ENCODE results near the gene MRPL24.

MRPL24 gene

DNA sequence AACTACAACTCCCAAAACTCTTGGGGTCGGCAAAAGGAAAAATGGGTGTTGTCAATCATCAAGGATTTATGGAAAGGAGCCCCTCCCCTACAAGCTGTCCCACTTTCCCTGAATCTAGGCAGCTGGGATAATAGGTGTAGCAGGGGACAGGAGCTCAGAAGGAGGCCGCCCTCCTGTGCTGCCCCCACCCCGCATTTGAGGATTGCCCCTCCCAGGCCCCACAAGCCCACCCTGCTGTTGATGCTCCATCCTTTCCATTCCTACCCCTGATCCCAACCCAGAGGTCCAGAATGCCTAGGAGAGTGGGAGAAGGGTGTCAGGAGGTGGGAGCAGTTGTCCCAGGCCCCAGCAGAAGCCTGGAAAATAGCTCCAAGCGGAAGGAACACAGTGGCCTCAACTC lies 1.9 kb upstream of the MRPL24 start:
- DNase-seq = no peak

DNA sequence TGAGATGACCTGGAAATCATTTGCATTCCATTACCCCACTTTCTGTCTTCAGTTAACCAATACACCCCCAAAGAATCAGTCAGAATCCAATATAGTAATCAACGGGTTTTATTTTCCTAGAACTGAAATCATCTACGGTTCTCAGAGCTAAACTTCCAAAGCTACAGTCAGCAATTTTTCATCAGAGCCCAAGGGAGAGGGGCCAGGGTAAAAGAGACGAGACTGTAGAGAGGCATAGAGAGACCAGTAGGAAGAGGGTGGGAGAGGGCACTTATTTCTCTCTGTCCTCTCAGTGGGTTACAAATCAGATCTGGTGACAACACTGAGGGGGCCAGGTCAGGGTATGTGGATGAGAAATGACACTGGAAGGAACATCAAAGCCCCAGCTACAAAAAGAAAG lies 1.1 kb upstream of the MRPL24 start:
- DNase-seq = no peak

DNA sequence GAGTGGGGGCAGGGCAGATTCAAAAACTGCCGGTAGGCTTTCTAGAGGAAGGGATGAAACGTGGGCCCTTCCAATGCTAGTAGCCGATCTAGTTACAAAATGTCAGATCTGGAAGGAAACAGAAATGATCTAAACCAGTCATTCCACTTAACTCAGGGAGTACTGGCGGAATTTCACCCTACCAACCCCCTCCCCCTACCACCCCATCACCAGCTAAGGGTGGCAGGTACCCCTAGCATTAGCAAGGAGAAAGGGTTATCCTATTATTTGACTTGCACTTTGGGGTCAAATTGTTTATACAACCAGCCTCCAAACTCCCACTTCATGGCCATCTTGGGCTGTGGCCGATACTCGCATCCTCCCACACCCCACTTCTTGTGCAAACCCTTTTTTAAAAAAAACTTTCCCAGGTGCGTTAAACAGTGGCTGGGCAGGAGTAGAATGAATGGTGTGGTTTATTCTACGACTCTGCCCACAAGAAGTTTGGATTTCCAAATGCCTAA lies 644 bp upstream of the MRPL24 start:
- peak; percentile 42 for DNase-seq

DNA sequence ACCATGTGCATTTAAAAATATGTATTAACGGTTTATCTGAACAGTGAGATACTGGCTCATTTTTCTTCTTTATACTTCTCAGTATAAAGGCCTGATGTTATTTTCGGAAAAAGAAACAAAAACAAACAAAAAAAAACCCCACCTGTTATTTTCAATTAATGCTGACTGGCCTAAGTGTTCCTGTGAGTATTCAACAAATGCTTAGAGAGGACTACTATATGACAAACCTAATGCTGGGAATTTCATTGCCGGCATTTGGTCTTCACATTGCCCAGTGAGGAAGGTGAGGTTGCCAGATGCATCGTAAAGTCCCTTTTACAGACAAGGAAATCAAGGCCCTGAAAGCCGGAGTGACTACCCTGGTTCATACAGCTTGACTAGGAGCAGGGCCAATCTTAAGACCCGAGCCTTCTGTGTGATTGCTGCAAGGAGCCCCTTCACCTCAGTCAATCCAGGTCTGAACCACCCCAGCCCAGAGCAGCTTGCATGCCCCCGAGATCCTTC lies 599 bp downstream of the MRPL24 start:
- no peak for DNase-seq

DNA sequence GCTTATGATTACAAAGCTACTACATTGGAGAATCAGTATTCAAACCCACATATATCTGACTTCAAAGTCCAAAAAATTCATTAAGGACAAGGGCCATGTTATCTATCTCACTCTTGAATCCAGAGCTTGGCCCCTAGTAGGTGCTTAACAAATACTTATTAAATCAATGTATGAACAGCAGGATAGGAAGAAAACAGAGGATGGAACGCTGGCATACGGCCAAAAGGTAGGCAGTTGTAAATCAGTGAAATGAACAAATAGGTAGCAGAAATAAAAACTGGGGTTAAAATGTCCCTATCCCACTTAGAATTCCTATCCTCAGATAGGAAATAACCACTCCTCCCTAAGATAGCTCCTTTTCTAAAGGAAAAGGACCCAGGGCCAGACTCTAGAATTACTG lies 2.0 kb downstream of the MRPL24 start:
- DNase-seq = no peak

DNA sequence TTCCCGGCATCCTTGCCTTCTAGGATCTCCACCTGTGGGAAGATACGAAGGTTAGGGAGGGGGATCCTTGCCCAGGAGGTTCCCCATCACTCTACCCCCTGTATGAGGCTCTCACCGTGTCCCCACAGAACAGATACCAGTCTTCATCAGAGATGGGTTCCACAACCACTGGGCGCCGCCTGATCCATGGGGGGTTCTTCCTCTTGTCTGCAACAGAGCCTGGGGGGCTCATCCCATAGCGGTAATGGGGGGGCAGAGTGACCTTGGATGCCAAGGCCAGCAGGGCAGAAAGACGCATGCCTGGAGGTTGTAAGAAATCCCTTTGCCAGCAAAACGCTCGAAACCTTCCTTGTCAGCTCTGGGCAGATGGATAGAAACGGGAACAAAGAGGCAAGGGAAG lies 2.5 kb downstream of the MRPL24 start:
- no peak for DNase-seq

DNA sequence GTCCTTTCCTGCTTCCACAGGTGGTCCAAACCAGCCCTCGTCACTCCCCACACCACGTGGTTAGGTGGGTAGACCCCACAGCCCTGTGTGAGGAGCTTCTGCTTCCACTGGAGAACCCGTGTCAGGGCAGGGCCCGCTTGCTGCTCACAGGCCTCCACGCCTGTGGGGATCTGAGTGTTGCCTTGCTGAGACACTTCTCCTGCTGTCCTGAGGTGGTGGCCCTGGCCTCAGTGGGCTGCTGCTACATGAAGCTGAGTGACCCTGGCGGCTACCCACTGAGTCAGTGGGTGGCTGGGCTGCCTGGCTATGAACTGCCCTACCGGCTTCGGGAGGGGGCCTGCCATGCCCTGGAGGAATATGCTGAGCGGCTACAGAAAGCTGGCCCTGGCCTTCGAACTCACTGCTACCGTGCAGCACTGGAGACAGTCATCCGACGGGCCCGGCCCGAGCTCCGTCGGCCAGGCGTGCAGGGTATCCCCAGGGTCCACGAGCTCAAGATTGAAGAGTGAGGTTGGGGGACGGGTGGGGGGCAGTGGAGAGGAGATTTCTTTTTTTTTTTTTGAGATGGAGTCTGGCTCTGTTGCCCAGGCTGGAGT lies 6.8 kb downstream of the MRPL24 start:
- no peak for DNase-seq

DNA sequence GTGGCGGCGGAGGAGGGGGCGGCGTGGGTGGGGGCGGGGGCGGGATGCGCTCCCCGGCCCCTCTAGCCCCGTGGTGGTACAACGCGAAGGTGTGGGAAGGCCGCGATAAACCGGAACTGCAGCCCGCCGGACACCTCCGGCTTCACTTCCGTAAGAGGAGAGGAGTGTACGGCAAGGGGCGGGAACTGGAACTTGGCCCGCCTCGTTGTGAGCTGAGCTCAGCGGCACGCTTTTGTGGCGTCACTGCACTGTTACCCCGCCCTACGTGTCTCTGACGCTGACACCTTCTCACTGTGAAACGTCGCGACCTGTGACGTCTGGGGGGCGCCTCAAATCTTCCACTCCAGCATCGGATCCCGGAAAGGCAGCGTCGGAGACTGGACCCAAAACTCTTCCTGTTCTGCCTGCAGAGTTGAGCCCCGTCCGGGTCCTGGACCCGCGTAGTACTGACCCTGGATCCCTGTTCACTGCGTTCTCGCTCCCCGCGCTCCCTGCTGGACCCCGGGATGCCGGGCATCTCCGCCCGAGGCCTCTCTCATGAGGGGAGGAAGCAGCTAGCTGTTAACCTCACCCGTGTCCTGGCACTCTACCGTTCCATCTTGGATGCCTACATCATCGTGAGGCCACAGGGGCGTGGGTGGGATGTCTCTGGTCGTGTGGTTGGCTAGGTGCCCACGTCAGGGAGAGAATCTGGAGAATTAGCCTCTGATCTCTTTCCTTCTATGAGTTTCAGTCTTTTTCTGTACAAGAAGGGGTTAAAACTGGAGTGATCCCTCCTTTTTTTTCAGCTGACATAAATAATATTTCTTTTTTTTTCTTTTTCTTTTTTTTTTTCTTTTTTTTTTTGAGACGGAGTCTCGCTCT lies 12.1 kb downstream of the MRPL24 start, which contains the start of gene ISG20L2:
Gene ISG20L2, minus strand, starts transcription at position 168 of the 864 bp plus-strand sequence. CDS start 1,114 bp downstream, outside the sequence.
- DNase-seq = peak; percentile 96

DNA sequence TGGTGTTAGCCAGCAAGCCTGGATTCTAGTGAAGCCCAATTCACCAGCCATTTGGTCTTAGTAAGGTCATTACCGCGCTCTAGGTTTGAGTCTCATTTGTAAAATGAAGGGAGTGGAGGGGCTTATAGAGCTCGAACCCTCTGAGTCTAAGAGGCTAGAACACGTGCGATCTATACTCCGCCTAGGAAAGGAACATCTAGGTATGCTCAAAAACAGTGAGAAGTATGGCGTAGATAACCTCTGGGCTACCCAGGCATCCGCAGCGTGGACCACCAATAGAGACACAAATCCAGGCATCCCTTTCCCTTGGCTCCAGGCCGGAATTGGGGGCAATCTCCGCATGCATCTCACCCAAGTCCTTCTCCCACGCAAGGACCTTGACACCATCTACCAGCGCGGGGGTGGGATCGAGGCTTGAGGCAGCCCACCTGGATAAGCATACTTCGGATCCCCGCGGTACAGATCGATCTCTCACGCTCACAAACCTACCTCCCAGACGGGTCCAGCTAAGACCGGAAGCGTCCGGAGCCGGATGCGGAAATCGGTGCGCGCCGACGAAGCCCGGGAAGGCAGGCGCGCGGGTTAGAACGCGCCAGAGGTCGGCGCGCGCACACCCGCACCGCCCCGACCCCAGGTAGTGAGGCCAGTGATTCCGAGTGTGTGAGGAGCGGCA lies 12.8 kb downstream of the MRPL24 start, which contains the start of gene METTL25B:
Gene METTL25B, plus strand, starts transcription at position 544 of the 673 bp plus-strand sequence. CDS start 636 bp downstream, outside the sequence.
- peak; percentile 81 for DNase-seq

DNA sequence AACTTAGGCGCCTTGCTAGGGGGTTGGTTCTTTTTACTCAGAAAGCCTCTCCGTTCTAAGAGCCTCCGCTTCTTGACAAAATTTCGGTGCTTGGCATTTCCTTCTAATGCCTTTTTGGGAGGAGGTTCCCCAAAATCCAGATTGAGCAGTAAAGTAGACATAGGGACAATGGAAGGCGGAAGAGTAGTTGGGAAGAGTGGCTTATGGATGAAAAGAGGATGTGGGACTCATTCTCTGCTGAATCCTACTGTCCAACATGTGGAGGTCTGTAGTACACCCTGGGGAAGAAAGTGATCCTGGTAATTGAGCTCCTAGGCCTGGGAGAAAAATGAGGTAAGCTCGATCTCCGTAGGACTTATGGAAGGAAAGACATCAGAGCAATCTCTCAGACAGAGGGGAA lies 13.4 kb downstream of the MRPL24 start:
- no peak for DNase-seq

DNA sequence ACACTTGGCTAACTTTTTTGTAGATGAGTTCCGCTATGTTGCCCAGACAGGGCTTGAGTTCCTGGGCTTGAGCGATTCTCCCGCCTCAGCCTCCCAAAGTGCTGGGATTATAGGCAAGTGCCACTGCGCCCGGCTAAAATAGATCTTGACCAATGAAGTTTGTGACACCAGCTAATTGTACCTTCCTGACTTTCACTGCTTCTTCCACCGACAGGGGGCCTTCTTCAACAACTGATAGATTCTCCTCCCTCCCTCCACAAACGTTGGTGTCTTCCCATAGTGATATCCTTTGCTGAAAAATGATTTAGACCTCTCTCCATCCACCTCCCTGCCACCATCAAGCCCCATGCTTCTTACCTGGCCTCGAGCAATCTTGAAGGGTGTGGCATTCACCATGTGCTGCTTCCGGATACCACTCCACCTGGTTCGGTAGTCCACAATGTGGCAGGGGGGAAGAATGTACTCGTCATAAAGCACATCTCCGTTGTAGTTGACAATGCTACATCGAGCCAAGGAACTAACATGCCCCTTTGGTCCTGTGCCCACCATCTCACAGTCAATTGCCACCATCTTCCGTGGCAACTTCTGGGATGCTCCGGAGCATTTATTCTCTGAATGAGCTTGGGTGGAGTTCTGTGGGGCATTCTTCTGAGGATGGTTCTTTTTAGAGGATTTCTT lies 14.2 kb downstream of the MRPL24 start:
- peak; percentile 69 for DNase-seq

DNA sequence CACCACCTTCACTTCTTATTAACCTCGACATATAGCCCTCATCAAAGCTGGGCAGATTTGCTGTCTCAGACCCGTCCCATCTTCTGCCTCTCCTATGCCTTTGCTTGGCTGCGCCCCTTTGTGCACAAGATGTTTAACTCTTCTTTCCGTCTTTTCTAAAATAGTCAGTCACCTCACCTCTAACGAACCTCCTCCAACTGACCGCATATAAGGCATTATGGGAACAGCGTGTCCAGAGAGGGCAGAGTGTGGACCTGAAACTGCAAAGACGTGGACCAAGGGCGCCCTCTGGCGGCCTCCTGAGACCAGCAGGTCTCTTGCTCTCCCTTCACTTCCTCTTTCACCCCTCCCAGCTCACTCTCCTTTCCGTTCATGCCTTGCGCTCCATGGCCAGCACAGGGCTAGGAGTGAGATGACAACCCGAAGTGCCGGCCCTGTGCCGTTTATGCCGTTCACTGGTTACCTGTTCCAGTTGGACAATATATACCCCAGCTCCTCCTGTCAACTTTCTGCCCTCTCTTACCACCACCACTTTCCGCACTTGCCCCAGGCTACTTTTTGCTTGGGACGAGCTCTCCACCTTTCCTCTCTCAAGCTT lies 15.1 kb downstream of the MRPL24 start:
- peak; percentile 80 for DNase-seq

DNA sequence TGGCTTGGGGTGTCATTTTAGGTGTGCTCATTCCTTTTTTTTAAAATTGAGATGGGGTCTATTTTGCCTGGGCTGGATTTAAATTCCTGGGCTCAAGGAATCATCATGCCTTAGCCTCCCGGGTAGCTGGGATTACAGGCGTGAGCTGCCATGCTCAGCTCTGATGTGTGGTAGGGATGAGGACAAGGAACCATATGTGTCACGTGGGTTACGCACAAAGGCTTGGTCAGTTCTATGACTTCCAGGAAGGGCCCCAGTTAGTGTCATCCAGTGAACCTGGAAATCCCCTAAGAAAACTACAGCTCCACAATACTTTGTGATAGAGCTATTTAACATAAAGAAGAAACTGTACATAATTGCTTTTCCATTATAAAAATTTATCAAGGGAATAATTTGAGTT lies 19.4 kb downstream of the MRPL24 start:
- DNase-seq = no peak

DNA sequence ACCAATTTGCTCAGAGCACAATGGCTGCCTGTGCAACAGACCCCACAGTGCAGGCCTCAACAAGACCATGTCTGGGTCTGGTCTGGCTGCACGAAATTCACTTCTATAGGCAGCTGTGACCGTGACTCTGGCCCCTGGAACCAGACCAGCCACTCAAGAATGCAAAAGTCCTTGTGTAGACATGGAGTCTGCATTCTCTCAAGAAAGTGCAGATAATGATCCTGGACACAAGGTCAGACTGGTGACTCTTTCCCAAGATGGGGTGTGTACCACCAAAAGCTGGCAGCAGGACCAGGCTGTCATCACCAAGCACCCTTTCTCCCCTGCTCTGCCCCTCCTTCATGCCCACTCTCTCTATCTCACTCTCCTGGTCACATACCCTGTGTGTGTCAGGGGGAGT lies 19.8 kb downstream of the MRPL24 start:
- no peak for DNase-seq

DNA sequence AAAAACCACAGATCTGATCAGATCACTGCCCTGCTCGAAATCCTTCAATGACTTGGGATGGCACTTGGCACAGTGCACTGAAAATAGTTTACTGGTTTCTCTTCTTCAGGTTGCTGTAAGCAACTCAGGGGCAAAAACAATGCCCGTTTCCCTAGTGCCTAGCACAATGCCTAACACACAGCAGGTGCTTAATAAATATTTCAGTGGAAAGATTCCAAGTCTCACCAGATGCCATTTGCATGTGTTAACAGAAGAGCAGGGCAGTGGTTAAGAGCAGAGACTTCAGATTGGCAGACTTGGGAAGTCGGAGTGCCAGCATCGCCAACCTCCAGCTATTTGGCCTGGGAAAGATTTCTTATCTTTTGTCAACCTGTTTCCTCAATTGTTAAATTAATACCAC lies 23.5 kb downstream of the MRPL24 start:
- DNase-seq = no peak

DNA sequence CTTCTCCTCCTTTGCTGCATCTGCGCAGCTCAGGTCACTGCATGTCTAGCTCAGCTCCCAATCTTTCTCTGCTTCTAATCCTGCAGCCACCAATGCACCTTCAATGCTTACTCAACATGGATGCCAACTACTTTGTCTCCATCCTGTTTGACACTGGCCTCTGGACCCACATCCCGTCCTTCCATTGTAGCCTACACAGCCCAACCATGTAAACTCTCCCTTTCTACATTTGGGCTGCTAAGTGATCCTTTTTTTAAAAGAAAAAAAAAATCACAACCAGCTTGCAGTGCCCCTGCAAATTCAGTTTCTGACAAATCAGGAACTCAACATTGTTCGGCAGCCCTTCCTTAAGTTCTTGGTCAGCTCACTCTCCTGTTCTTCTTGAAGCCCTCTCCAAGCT lies 26.1 kb downstream of the MRPL24 start:
- no peak for DNase-seq

DNA sequence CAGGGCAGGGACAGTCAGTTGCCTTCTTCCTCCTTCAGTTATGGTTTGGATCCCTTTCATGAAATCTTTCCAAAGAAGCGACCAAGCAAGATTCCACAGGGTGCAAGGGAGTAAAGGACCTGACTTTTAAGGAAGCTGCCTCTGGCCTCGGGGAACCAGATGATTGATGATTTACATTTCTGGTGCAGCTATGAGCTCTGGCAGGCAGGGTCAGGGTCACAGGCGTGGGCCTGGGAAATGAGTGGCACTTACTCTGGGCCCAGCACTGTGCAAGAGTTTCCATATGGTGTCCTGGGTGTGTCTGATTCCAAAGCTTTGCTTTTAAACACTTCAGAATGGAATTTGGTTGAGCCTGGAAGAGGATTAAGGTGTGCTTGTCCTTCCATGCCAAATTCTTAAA lies 28.3 kb downstream of the MRPL24 start:
- DNase-seq = no peak

DNA sequence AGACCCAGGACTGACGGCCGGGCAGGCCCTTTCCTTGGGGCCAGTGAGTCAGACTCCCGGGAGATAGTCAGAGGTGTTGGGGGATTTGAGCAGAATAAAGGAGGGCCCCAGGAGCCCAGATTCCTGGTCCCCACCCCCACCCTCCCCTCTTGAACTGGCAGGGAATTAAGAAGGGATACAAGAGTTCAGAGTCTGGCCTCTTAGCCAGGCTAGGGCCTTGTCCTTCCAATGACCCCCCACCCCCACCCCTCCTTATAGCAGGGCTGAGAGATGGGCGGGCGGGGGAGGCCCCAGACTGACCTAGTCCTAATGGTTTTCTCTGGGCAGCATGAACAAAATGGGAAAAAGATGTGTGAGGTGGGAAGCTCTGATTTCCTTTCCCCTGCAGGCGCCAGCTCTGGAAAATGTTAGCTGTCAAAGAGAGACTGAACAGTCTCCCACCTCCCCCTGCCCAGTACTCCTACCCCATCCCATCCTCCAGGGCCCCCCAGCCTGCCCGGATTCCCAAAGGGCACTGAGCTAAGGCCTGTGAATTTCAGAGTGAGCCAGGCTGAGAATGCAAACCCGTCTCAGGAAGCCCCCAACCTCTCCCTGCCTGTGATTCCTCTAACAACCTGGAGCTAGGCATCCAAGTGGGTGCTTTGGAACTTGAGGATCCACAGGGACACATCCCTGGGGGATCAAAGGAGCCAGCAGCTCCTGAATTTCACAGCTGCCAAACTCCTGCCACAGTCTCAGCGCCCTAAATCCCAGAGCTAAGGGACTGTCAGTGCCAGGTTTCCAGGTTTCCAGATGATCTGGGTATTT lies 29.7 kb downstream of the MRPL24 start:
- DNase-seq = no peak

DNA sequence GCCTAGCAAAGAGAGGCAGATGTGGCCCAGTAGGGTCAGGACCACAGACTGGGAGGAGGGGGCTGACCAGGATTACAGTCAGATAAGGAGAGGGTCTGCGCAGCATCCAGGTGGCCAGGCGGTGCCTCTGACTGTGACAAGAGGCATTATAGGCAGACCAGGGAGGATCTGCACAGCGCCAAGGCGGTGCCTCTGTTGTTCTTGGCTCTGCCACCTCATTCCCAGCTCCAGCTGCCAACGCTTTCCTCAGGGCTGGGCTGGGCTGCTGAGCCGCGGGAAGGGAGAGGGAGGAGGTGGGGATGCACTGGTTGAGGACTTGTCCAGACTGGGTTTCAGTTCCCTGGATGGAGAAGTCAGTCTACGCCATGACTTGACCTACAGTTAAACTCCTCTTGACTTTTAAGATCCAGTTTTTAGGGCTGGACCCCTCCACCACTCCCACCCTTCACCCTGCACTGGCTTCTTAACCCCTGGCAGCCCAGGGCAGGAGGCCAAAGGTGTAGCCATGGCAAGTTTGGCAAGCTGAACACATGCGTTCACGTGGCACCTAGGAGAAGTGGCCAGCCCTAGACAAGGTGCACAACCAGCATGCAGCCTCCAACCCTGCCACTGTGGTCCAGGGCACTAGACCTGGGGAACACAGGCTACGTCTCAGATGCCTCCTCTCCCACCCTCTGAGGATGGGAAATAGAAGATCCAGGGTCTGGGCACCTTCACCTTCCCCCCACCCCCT lies 31.0 kb downstream of the MRPL24 start:
- no peak for DNase-seq

DNA sequence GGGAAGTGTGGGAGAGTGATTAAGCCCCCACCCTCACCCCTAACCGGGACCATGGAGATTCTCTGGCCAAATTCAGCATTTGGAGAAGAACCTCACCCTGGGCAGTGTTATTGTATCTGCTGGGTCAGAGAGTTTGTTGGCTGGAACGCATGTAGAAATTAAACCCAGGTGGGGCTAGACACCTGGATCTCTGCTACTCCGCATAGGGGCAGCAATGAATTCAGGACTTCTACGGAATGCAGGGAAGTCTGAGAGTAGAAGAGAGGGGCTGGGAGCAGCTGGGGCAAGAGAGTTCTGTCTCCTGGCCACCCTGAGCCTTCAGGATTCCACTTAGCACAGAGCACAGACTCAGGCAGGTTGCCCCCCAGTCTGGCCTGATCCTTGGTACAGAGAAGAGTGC lies 31.9 kb downstream of the MRPL24 start:
- DNase-seq = no peak

DNA sequence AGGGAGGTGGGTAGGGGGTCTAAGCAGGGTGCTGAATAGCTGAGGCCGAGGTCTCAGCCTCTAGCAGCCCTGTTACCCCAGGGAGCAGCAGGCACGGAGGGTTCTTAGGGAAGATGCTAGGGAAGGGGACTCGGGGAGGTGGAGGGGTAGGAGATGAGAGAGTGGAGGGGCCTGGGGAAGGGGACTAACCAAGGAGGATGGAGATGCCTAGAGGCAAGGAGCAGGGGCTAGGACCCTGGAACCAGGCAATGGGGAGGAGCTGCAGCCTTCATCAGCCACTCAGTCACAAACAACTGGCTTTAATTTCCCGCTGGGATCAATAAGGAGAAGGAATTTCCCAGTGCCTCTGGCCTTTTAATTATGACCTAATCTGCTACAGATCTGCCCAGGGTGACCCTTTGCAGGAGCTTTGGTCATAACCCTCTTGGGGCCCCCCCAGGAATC lies 32.6 kb downstream of the MRPL24 start:
- DNase-seq = no peak
